Adrenal gland (tissue), 12 donors: ENCODE data around the gene PIM3. TPM values are rescaled to one million over a fixed set of nuclear protein-coding genes. Genes with fewer than 3 reads are reported as not detected.

Experiments
- DNase-seq, 7 donors: peaks; one replicate each; pipeline ENCODE4 v3.0.0-alpha.2; 2019 to 2020
- H3K27ac ChIP-seq, 5 donors: fragments of 200-600 bp; sonication (generic) in 4 of 5; 1 replicate in 3 of 5; 2 replicates in 2 of 5; pipeline versions ENCODE4 v1.5.1 to v1.8.0; 2016 to 2020; ENCODE audit warnings: mild to moderate bottlenecking in 1 of 5
- H3K27me3 ChIP-seq: fragments of 200-600 bp; 2 replicates; pipeline ENCODE4 v1.8.0; 2021
- H3K36me3 ChIP-seq, 2 donors: fragments of 200-600 bp; replicated peaks in 1 of 2; 1 replicate in 1 of 2; 2 replicates in 1 of 2; pipeline versions ENCODE4 v1.5.1 to v1.8.0; 2018 to 2022
- H3K4me1 ChIP-seq, 2 donors: fragments of 200-600 bp; replicated peaks in 1 of 2; 1 replicate in 1 of 2; 2 replicates in 1 of 2; pipeline versions ENCODE4 v1.5.1 to v1.8.0; 2018 to 2021
- H3K4me3 ChIP-seq, 4 donors: fragments of 200-600 bp; sonication (generic) in 3 of 4; one replicate each; pipeline ENCODE4 v1.5.1; 2016 to 2018
- H3K9me3 ChIP-seq, 3 donors: fragments of 200-600 bp; sonication (generic) in 1 of 3; replicated peaks in 1 of 3; 1 replicate in 2 of 3; 2 replicates in 1 of 3; pipeline versions ENCODE4 v1.5.1 to v1.8.0; 2016 to 2021
- CTCF ChIP-seq, 6 experiments: fragments of 450-650 bp in 4 of 6; fragments of 200-600 bp in 2 of 6; sonication (generic) in 1 of 6; IDR thresholded peaks; 1 replicate in 5 of 6; 2 replicates in 1 of 6; pipeline versions ENCODE4 v1.5.1 to v1.8.0; 2016 to 2021; ENCODE audit warnings: antibody characterized with exemption in 6 of 6, mild to moderate bottlenecking in 2 of 6, moderate library complexity in 1 of 6
- POLR2A ChIP-seq, 2 donors: fragments of 450-650 bp; IDR thresholded peaks; one replicate each; pipeline ENCODE4 v1.6.1; 2017; ENCODE audit warnings: antibody characterized with exemption in 2 of 2, mild to moderate bottlenecking in 2 of 2, moderate library complexity in 1 of 2
- WGBS, 4 donors: extraction: QIAGEN DNeasy Blood & Tissue Kit in 2 of 4; methylation state at CpG; one replicate each; pipeline versions ENCODE4 v1.1.5 to v1.1.7; 2013 to 2017; 5-methylcytosine and 5-hydroxymethylcytosine counted together
- intact Hi-C, 2 donors: fragments of 100-400 bp; cut with DNase I; formaldehyde crosslinking; loops; one replicate each; pipeline versions ENCODE4 v1.14.1 to v1.15.0; 2022 to 2023
- polyA plus RNA-seq, 3 donors: library from polyadenylated mRNA; stranded (reverse); fragments of 200-250 nt in 2 of 3; fragments of 350-450 nt in 1 of 3; fragmentation: Illumina TruSeq in 1 of 3; extraction: RNeasy Lipid Tissue Mini Kit (QIAGEN cat#74804) in 1 of 3; gene quantifications; one replicate each; pipeline ENCODE4 v1.2.3, GENCODE V29; 2013 to 2014
- total RNA-seq, 9 donors: library from RNA; depleted of rRNA in 4 of 9; stranded (reverse); fragments of >200 nt in 4 of 9; fragments of 120-200 nt in 1 of 9; fragmentation: NEBNext Ultra II Directional in 1 of 9; extraction: Animal tissue kit (Norgen Biotek cat#: 25700) in 1 of 9; gene quantifications; one replicate each; pipeline versions ENCODE4 v1.1.0 to v1.2.4, GENCODE V29; 2013 to 2023
- donor health status: healthy with polysubstance abuse.
- donor health status: Bipolar disorder and iron deficiency.
- donor health status: DM: yes; HTN: yes; CAD: no.
- donor health status: DM: no; HTN: no; CAD: no.
- donor health status: DM: no; HTN: no; CAD: no.
- donor health status: DM: yes; HTN: yes; CAD: no.

Gene PIM3
- total and polyA plus RNA-seq, 12 donors, result 7.2 to 99.2 (median 51.7) TPM

- Histone ChIP-seq H3K4me1 (peaks cover 0 to 6% of the 10 kb centered on the region in 2 donors), H3K9me3 (peaks cover 0 to 14% (median 0%) of the 10 kb centered on the region in 3 donors), H3K27me3 (no peaks in the 10 kb centered on the region), H3K36me3 (no peaks in the 10 kb centered on the region), H3K27ac (no peak overlapping the region), H3K4me3 (no peak overlapping the region)
- no peak for DNase-seq
- WGBS, 4 donors, result 92 to 95% (median 93%) methylated on average over 10 to 21 of the region's 21 CpGs
- intact Hi-C loops, result loop anchor here in 1 of 2 donors (5.0 kb wide), 1 partner anchor 62 kb away; no protein-coding TSS in a partner anchor
- TF ChIP-seq CTCF (IDR thresholded peaks at IDR 0.05) (no peak), POLR2A (IDR thresholded peaks at IDR 0.05) (no peak)
These were observed 33.9 kb downstream of the PIM3 start for GRCh38 chr22:49994361-49995040.

GRCh38 chr22:49995041-49995360 lies 34.4 kb downstream of the PIM3 start:
- Histone ChIP-seq H3K36me3 (no peaks in the 10 kb centered on the region), H3K9me3 (peaks cover 0 to 14% (median 0%) of the 10 kb centered on the region in 3 donors), H3K4me1 (peaks cover 0 to 8% of the 10 kb centered on the region in 2 donors), H3K27ac (no peak overlapping the region), H3K27me3 (peaks cover 3% of the 10 kb centered on the region), H3K4me3 (no peak overlapping the region)
- TF ChIP-seq POLR2A (IDR thresholded peaks at IDR 0.05), result no peak
- TF ChIP-seq CTCF (IDR thresholded peaks at IDR 0.05), result no peak
- WGBS, 4 donors, result 59 to 70% (median 60%) methylated on average over 3 of the region's 3 CpGs; no CpG with 5 or more reads in 1 of the 4 donors
- intact Hi-C loops, result no loop called here
- no peak for DNase-seq

GRCh38 chr22:49995361-49996118 lies 35.0 kb downstream of the PIM3 start:
- TF ChIP-seq CTCF (IDR thresholded peaks at IDR 0.05), result no peak
- TF ChIP-seq POLR2A (IDR thresholded peaks at IDR 0.05), result no peak
- intact Hi-C loops, result no loop called here

GRCh38 chr22:49996119-49996517 lies 35.5 kb downstream of the PIM3 start:
- WGBS, 4 donors, result 62 to 90% (median 88%) methylated on average over 2 to 4 of the region's 4 CpGs
- no peak for DNase-seq
- no peak overlapping the region for H3K4me3 ChIP-seq
- no peaks in the 10 kb centered on the region for H3K36me3 ChIP-seq
- intact Hi-C loops, result no loop called here
- H3K27me3 ChIP-seq, result peaks cover 14% of the 10 kb centered on the region
- H3K4me1 ChIP-seq, result peaks cover 0 to 8% of the 10 kb centered on the region in 2 donors
- no peak for TF ChIP-seq POLR2A (IDR thresholded peaks at IDR 0.05)
- H3K27ac ChIP-seq, result no peak overlapping the region
- H3K9me3 ChIP-seq, result peaks cover 0 to 9% (median 0%) of the 10 kb centered on the region in 3 donors

More at GRCh38 chr22:49995361-49996118, 35.0 kb downstream of the PIM3 start:
- Histone ChIP-seq H3K27ac (no peak overlapping the region), H3K27me3 (peaks cover 9% of the 10 kb centered on the region), H3K36me3 (no peaks in the 10 kb centered on the region), H3K9me3 (peaks cover 0 to 14% (median 0%) of the 10 kb centered on the region in 3 donors), H3K4me3 (no peak overlapping the region), H3K4me1 (peaks cover 0 to 8% of the 10 kb centered on the region in 2 donors)
- peak in 1 of 7 donors; percentile 16 for DNase-seq
- 83 to 92% (median 86%) methylated on average over 2 to 10 of the region's 10 CpGs for WGBS, 4 donors
